Measurements from ENCODE around the gene LRBA.

The LRBA gene

DNA sequence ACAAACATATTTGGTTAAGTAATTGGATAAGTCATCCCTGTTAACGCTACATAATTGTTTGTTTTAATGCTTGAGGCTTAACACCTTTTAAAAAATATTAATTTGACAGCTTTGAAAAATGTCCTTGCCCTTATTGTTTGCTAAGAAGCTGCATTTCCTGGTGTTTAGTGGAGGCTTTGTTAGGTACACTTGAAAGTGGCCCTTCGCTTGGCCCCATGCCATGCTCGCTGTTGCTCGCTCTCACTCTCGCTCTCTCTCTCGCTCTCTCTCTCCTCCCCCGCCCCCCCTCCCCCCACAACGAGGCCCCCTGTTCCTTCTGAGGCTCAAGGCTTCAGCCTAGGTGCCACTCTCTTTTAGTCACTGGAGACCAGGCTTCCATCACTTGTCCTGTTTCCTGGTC, 797.3 kb downstream of the LRBA start:
- no peak for DNase-seq (ENCODE audit: low read depth in 2 of 2)

DNA sequence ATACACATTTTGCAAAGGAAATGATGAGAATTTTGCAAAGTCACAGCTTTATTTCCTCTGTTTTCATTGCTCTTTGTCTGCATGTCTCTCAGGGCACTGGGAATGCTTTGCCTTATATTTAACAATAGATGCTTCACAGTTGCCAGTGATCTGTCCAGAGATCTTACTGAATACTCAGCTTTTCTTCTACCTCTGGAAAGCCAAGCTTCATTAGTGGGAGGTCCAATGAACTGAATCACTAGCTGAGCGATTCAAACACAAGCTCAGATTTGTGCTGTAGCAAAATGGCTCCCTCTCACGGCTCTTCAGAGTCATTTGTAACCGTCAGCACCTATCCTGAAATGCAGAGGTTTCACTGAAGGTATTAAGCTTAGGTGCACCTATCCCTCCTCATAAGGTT, 797.9 kb downstream of the LRBA start:
- DNase-seq (ENCODE audit: low read depth in 2 of 2): no peak

DNA sequence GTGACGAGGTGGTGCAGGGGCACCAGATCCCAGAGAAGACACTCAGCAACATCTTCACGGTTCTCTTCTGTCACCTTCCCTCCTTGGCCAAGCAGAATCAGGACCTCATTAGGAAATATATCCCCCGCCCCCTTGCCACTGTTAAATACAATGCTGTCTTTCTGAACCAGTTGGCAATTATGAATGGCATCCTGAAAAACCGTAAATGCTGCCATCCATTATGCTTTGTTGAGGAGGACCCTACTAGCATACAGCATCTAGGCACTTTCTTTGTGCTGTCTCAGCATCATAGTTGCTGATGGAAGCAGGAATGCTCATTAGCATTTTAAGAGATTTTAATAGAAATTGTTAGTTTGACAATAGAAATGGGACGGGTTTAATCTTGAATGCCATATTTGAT, 798.4 kb downstream of the LRBA start:
- no peak for DNase-seq (ENCODE audit: low read depth in 2 of 2)

DNA sequence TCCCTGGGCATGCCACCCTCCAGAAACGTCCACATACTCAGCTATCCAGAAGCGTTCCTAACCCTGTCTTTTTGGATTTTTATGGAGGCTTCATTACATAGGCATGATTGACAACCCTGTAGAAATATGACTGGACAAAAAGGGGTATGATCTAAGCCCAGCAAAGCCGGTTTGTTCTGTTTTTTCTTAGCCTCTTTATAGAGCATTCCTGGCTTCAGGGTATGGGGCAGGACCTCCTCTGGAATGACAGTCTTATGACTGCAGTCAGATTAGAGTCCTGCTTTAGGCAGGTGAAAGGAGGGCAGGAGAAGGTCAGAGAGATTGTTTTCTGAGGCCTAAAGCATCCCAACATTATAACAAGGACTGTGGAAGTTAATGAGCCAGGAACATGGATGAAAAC, 799.5 kb downstream of the LRBA start:
- no peak for DNase-seq (ENCODE audit: low read depth in 2 of 2)
